Measurements from ENCODE around the gene NEK10.

GRCh38 chr3:27095553-27096222 is 273.5 kb downstream of the NEK10 start:
- TF ChIP-seq ZNF326 (CRISPR knock-in tag; IDR thresholded peaks at IDR 0.05; ENCODE audit: borderline replicate concordance) (no peak), EZH2 (conservative IDR thresholded peaks at IDR 0.05; ENCODE audit: low read depth, low read length) (no peak), CTCF (CRISPR knock-in tag; IDR thresholded peaks at IDR 0.05) (no peak), ATF6 (CRISPR knock-in tag; conservative IDR thresholded peaks at IDR 0.05) (no peak), ZNF318 (CRISPR knock-in tag; IDR thresholded peaks at IDR 0.05) (no peak), ZNF569 (CRISPR knock-in tag; IDR thresholded peaks at IDR 0.05; ENCODE audit: borderline replicate concordance) (no peak), REST (IDR thresholded peaks at IDR 0.05; ENCODE audit: borderline replicate concordance in 1 of 2, low read depth in 1 of 2, low read length in 2 of 2) (no peak), SALL2 (CRISPR knock-in tag; IDR thresholded peaks at IDR 0.05) (no peak), SP1 (IDR thresholded peaks at IDR 0.05) (no peak), SP1 (CRISPR knock-in tag; IDR thresholded peaks at IDR 0.05) (no peak), ZNF121 (CRISPR knock-in tag; IDR thresholded peaks at IDR 0.05) (no peak), CCAR2 (optimal IDR thresholded peaks at IDR 0.05; ENCODE audit: low read depth, low read length) (no peak), POLR2AphosphoS2 (IDR thresholded peaks at IDR 0.05; ENCODE audit: low read depth, low read length) (no peak), ZBTB33 (CRISPR knock-in tag; IDR thresholded peaks at IDR 0.05) (no peak)

Measured in HepG2 (cell line).